SK-N-MC (cell line): ENCODE results near the gene LCN1.

ENCODE experiments used
- FOXP2 ChIP-seq: optimal IDR thresholded peaks from 2 replicates; pipeline ENCODE3; 2011; ENCODE audit warnings: mild to moderate bottlenecking, moderate library complexity; ENCODE audit not compliant: insufficient read depth; ENCODE audit errors: extremely low read length, control extremely low read depth
- POLR2AphosphoS5 ChIP-seq: IDR thresholded peaks from 2 replicates; pipeline ENCODE4 v1.6.1; 2012; ENCODE audit warnings: mild to moderate bottlenecking, low read depth, low read length, borderline replicate concordance

GRCh38 chr9:135506327-135507103 lies 14.7 kb upstream of the LCN1 start:
- TF ChIP-seq FOXP2 (no peak), POLR2AphosphoS5 (no peak)
